H9 (cell line): ENCODE data around the gene GAN. TPM values are rescaled to one million over a fixed set of nuclear protein-coding genes. Genes with fewer than 3 reads are reported as not detected.

Experiments used
- DNase-seq: peaks from one replicate; pipeline ENCODE4 v3.0.0-alpha.2; 2017
- H2AFZ ChIP-seq: one replicate; pipeline ENCODE4 v1.6.1; 2013; ENCODE audit warnings: mild to moderate bottlenecking, low read length, control low read depth, moderate library complexity
- H2AK5ac ChIP-seq: 2 replicates; pipeline ENCODE4 v1.6.1; 2013; ENCODE audit warnings: low read length, control low read depth, mixed read lengths; ENCODE audit not compliant: insufficient read length
- H2BK120ac ChIP-seq: one replicate; pipeline ENCODE4 v1.6.1; 2013; ENCODE audit warnings: low read depth, mild to moderate bottlenecking, low read length, control low read depth, inconsistent platforms; ENCODE audit not compliant: poor library complexity, severe bottlenecking
- H2BK12ac ChIP-seq: 2 replicates; pipeline ENCODE4 v1.6.1; 2013; ENCODE audit warnings: low read length, control low read depth, mixed read lengths, low read depth; ENCODE audit not compliant: insufficient read length
- H2BK15ac ChIP-seq: 2 replicates; pipeline ENCODE4 v1.6.1; 2013; ENCODE audit warnings: low read depth, low read length, control low read depth
- H2BK20ac ChIP-seq: one replicate; pipeline ENCODE4 v1.6.1; 2013; ENCODE audit warnings: low read depth, mild to moderate bottlenecking, low read length, control low read depth, inconsistent platforms; ENCODE audit not compliant: poor library complexity, severe bottlenecking
- H2BK5ac ChIP-seq: 2 replicates; pipeline ENCODE4 v1.6.1; 2013; ENCODE audit warnings: low read length, control low read depth, mixed read lengths; ENCODE audit not compliant: insufficient read length
- H3K14ac ChIP-seq: 2 replicates; pipeline ENCODE4 v1.6.1; 2013; ENCODE audit warnings: low read length, control low read depth; ENCODE audit not compliant: insufficient read depth
- H3K18ac ChIP-seq: 2 replicates; pipeline ENCODE4 v1.6.1; 2013; ENCODE audit warnings: low read depth, mild to moderate bottlenecking, mixed read lengths, low read length, control low read depth; ENCODE audit not compliant: insufficient read length
- H3K23ac ChIP-seq: 2 replicates; pipeline ENCODE4 v1.6.1; 2013; ENCODE audit warnings: low read length, control low read depth, mixed read lengths, low read depth; ENCODE audit not compliant: insufficient read length
- H3K23me2 ChIP-seq: 2 replicates; pipeline ENCODE4 v1.6.1; 2013; ENCODE audit warnings: low read depth, mild to moderate bottlenecking, mixed read lengths, low read length, control low read depth; ENCODE audit not compliant: insufficient read length, poor library complexity, severe bottlenecking
- H3K27ac ChIP-seq: 2 replicates; pipeline ENCODE4 v1.5.1; 2013; ENCODE audit warnings: low read length, control low read depth, mixed read lengths, low read depth; ENCODE audit not compliant: insufficient read length
- H3K27me3 ChIP-seq: 2 replicates; pipeline ENCODE4 v1.6.1; 2013; ENCODE audit warnings: low read length, control low read depth, inconsistent platforms; ENCODE audit not compliant: insufficient read depth
- H3K4ac ChIP-seq: 2 replicates; pipeline ENCODE4 v1.6.1; 2013; ENCODE audit warnings: low read depth, mild to moderate bottlenecking, control low read depth, inconsistent platforms, low read length, moderate library complexity
- H3K4me1 ChIP-seq: 2 replicates; pipeline ENCODE4 v1.6.1; 2013; ENCODE audit warnings: low read length, control low read depth, inconsistent platforms; ENCODE audit not compliant: insufficient read depth
- H3K4me2 ChIP-seq: 2 replicates; pipeline ENCODE4 v1.6.1; 2013; ENCODE audit warnings: low read length, control low read depth, mixed read lengths; ENCODE audit not compliant: insufficient read length, insufficient read depth
- H3K56ac ChIP-seq: 2 replicates; pipeline ENCODE4 v1.6.1; 2013; ENCODE audit warnings: low read depth, mild to moderate bottlenecking, mixed read lengths, low read length, control low read depth; ENCODE audit not compliant: insufficient read length
- H3K79me1 ChIP-seq: 2 replicates; pipeline ENCODE4 v1.6.1; 2013; ENCODE audit warnings: low read depth, mild to moderate bottlenecking, moderate library complexity, low read length, control low read depth, inconsistent platforms; ENCODE audit not compliant: insufficient read depth, poor library complexity, severe bottlenecking
- H3K79me2 ChIP-seq: 2 replicates; pipeline ENCODE4 v1.6.1; 2013; ENCODE audit warnings: low read length, control low read depth, inconsistent platforms; ENCODE audit not compliant: insufficient read depth
- H3K9ac ChIP-seq: 2 replicates; pipeline ENCODE4 v1.6.1; 2013; ENCODE audit warnings: low read length, control low read depth, mixed read lengths; ENCODE audit not compliant: insufficient read length; ENCODE audit errors: extremely low read depth
- H3K9me3 ChIP-seq: one replicate; pipeline ENCODE4 v1.6.1; 2013; ENCODE audit warnings: low read depth, low read length, inconsistent platforms; ENCODE audit not compliant: control insufficient read depth
- H3T11ph ChIP-seq: one replicate; pipeline ENCODE4 v1.6.1; 2013; ENCODE audit warnings: mild to moderate bottlenecking, low read length, control low read depth, inconsistent platforms
- H4K20me1 ChIP-seq: one replicate; pipeline ENCODE4 v1.6.1; 2013; ENCODE audit not compliant: control insufficient read depth, insufficient read length, insufficient read depth
- H4K5ac ChIP-seq: 2 replicates; pipeline ENCODE4 v1.6.1; 2013; ENCODE audit warnings: low read depth, mild to moderate bottlenecking, mixed read lengths, low read length, control low read depth; ENCODE audit not compliant: insufficient read length
- H4K8ac ChIP-seq: replicated peaks from 2 replicates; pipeline ENCODE4 v1.6.1; 2013; ENCODE audit warnings: low read length, control low read depth, mixed read lengths, low read depth; ENCODE audit not compliant: insufficient read length
- H4K91ac ChIP-seq: 2 replicates; pipeline ENCODE4 v1.6.1; 2013; ENCODE audit warnings: low read depth, mild to moderate bottlenecking, moderate library complexity, mixed read lengths, low read length, control low read depth; ENCODE audit not compliant: insufficient read length
- H3K27ac Mint-ChIP-seq, 3 experiments: 2 replicates in 2 of 3; 3 replicates in 1 of 3; pipeline ENCODE4 v1.8.0; 2020 to 2021; ENCODE audit warnings: mixed read lengths in 3 of 3, mild to moderate bottlenecking in 1 of 3, moderate library complexity in 1 of 3
- H3K27me3 Mint-ChIP-seq: 2 replicates; pipeline ENCODE4 v1.8.0; 2021; ENCODE audit warnings: low read depth, mild to moderate bottlenecking, moderate library complexity, mixed read lengths
- H3K36me3 Mint-ChIP-seq, 3 experiments: 2 replicates in 2 of 3; 3 replicates in 1 of 3; pipeline ENCODE4 v1.8.0; 2020 to 2021; ENCODE audit warnings: low read depth in 3 of 3, mixed read lengths in 3 of 3; ENCODE audit not compliant: insufficient read depth in 1 of 3
- H3K4me1 Mint-ChIP-seq, 2 experiments: 2 replicates each; pipeline ENCODE4 v1.8.0; 2020; ENCODE audit warnings: mixed read lengths in 2 of 2
- H3K4me3 Mint-ChIP-seq, 2 experiments: 2 replicates in 1 of 2; 3 replicates in 1 of 2; pipeline ENCODE4 v1.8.0; 2020 to 2021; ENCODE audit warnings: mild to moderate bottlenecking in 2 of 2, mixed read lengths in 2 of 2, moderate library complexity in 1 of 2
- H3K9me3 Mint-ChIP-seq, 2 experiments: 2 replicates in 1 of 2; 3 replicates in 1 of 2; pipeline ENCODE4 v1.8.0; 2020; ENCODE audit warnings: mild to moderate bottlenecking in 2 of 2, mixed read lengths in 2 of 2, moderate library complexity in 1 of 2
- WGBS: extraction: QIAGEN DNeasy Blood & Tissue Kit; methylation state at CpG from one replicate; pipeline ENCODE4 v1.1.7; 2013; ENCODE audit warnings: missing lambda C conversion rate, low lambda C conversion rate, mixed read lengths; ENCODE audit not compliant: insufficient read length; ENCODE audit errors: extremely low coverage; 5-methylcytosine and 5-hydroxymethylcytosine counted together
- total RNA-seq: library from RNA; stranded (reverse); gene quantifications from 2 replicates; pipeline ENCODE4 v1.2.1, GENCODE V29; 2021
- TF ChIP-seq, protein P1 (sequence below): fragments of 200-600 bp; sonication (generic); conservative IDR thresholded peaks from 3 replicates; pipeline ENCODE4 v1.8.0; 2021; ENCODE audit warnings: antibody characterized with exemption, mild to moderate bottlenecking

The GAN gene
- total RNA-seq, 1 experiment from 2014 or later = 20.9 TPM

DNA sequence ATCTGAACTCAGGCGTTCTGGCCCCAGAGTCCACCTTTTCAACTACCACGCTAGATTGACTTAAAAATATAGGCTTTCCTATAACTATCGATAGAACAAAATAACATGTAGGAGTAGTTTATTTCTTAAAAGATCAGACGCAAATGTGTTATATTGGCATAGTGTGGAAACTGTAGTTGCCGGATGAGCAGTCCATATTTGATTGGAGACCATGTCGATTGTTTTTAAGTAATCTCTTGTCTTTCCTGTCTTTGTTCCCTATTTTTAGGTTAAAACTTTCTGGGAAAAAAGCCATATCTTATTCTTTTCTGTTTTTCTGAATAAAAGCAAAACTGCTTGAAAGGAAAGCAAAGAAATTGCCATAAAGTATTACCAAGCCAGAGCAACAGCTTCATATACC lies 53.1 kb downstream of the GAN start:
- Mint-ChIP-seq H3K36me3 (peaks cover 14 to 79% (median 46%) of the 10 kb centered on the region in 3 experiments), H3K9me3 (no peaks in the 10 kb centered on the region), H3K4me3 (no peak overlapping the region), H3K27me3 (no peaks in the 10 kb centered on the region), H3K27ac (no peak overlapping the region), H3K4me1 (peaks cover under 1% of the 10 kb centered on the region in 2 experiments; a peak in 2 of 4 replicates)
- Histone ChIP-seq H2AFZ (no peak overlapping the region), H3K56ac (no peak overlapping the region), H4K20me1 (no peaks in the 10 kb centered on the region), H4K5ac (no peak overlapping the region), H3K14ac (no peak overlapping the region), H3K27ac (no peak overlapping the region), H2BK20ac (no peak overlapping the region), H2BK15ac (no peak overlapping the region), H2AK5ac (no peak overlapping the region), H3K79me1 (no peaks in the 10 kb centered on the region), H3K23me2 (no peaks in the 10 kb centered on the region), H2BK12ac (no peak overlapping the region), H3K79me2 (no peaks in the 10 kb centered on the region), H3K4me2 (no peak overlapping the region), H3K18ac (no peak overlapping the region), H2BK5ac (no peak overlapping the region), H4K8ac (no peak overlapping the region), H3K4ac (no peak overlapping the region), H4K91ac (no peak overlapping the region), H3K9ac (no peak overlapping the region), H3K23ac (no peak overlapping the region), H3K9me3 (no peaks in the 10 kb centered on the region), H3T11ph (no peak overlapping the region), H3K27me3 (no peaks in the 10 kb centered on the region), H2BK120ac (no peak overlapping the region), H3K4me1 (no peaks in the 10 kb centered on the region)
- TF ChIP-seq, protein P1, sequence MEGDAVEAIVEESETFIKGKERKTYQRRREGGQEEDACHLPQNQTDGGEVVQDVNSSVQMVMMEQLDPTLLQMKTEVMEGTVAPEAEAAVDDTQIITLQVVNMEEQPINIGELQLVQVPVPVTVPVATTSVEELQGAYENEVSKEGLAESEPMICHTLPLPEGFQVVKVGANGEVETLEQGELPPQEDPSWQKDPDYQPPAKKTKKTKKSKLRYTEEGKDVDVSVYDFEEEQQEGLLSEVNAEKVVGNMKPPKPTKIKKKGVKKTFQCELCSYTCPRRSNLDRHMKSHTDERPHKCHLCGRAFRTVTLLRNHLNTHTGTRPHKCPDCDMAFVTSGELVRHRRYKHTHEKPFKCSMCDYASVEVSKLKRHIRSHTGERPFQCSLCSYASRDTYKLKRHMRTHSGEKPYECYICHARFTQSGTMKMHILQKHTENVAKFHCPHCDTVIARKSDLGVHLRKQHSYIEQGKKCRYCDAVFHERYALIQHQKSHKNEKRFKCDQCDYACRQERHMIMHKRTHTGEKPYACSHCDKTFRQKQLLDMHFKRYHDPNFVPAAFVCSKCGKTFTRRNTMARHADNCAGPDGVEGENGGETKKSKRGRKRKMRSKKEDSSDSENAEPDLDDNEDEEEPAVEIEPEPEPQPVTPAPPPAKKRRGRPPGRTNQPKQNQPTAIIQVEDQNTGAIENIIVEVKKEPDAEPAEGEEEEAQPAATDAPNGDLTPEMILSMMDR = no peak
- DNase-seq = no peak
- WGBS = no CpG with 5 or more reads among the region's 6 CpGs
